ENCODE data around the gene BCL2. TPM values are rescaled to one million over a fixed set of nuclear protein-coding genes. Genes with fewer than 3 reads are reported as not detected.
"Not testable (repeated sequence)": the region's sequence is repeated elsewhere in the genome, so short reads cannot be mapped to it uniquely, and the experiment has no call there.

The BCL2 gene
- total RNA-seq, 1 donor from 2014 or later, result 4.9 TPM

- Histone ChIP-seq H3K9ac (no peak overlapping the region), H3K27ac (no peak overlapping the region), H3K79me2 (ENCODE audit: low read depth) (no peaks in the 10 kb centered on the region), H3F3A (ENCODE audit: low read depth) (no peaks in the 10 kb centered on the region), H2AFZ (replicated peaks) (no peak overlapping the region), H3K4me3 (no peak overlapping the region), H3K27me3 (no peaks in the 10 kb centered on the region), H3K4me1 (no peaks in the 10 kb centered on the region), H3K9me3 (ENCODE audit: low read depth) (no peaks in the 10 kb centered on the region), H4K20me1 (ENCODE audit: low read depth) (no peaks in the 10 kb centered on the region), H3K4me2 (no peak overlapping the region), H3K36me3 (no peaks in the 10 kb centered on the region)
- Mint-ChIP-seq H3K27ac (no peak overlapping the region), H3K4me3 (no peak overlapping the region), H3K27me3 (ENCODE audit: insufficient read depth, low read depth) (no peaks in the 10 kb centered on the region), H3K36me3 (no peaks in the 10 kb centered on the region), H3K9me3 (no peaks in the 10 kb centered on the region), H3K4me1 (peaks cover 2% of the 10 kb centered on the region)
- DNase-seq (ENCODE audit: low spot score), result no peak
- TF ChIP-seq EZH2phosphoT487 (IDR thresholded peaks at IDR 0.05) (no peak), CTCF (IDR thresholded peaks at IDR 0.05) (no peak), EZH2 (IDR thresholded peaks at IDR 0.05) (no peak)
Measured at GRCh38 chr18:63192885-63193349, 126.7 kb downstream of the BCL2 start.

GRCh38 chr18:63192126-63192884 lies 127.3 kb downstream of the BCL2 start:
- Histone ChIP-seq H3K9me3 (ENCODE audit: low read depth) (no peaks in the 10 kb centered on the region), H3K4me1 (no peaks in the 10 kb centered on the region)
- H3K36me3 Mint-ChIP-seq, result no peaks in the 10 kb centered on the region

GRCh38 chr18:63191413-63191812 lies 128.2 kb downstream of the BCL2 start:
- Histone ChIP-seq H3K4me2 (no peak overlapping the region), H4K20me1 (ENCODE audit: low read depth) (no peaks in the 10 kb centered on the region), H3F3A (ENCODE audit: low read depth) (no peaks in the 10 kb centered on the region), H3K9ac (no peak overlapping the region), H3K4me3 (no peak overlapping the region), H2AFZ (replicated peaks) (no peak overlapping the region), H3K4me1 (no peaks in the 10 kb centered on the region), H3K36me3 (no peaks in the 10 kb centered on the region), H3K27ac (no peak overlapping the region), H3K27me3 (no peaks in the 10 kb centered on the region), H3K9me3 (ENCODE audit: low read depth) (no peaks in the 10 kb centered on the region), H3K79me2 (ENCODE audit: low read depth) (no peaks in the 10 kb centered on the region)
- Mint-ChIP-seq H3K4me1 (peaks cover 7% of the 10 kb centered on the region), H3K9me3 (no peaks in the 10 kb centered on the region), H3K27me3 (ENCODE audit: insufficient read depth, low read depth) (peaks cover 2% of the 10 kb centered on the region), H3K4me3 (no peak overlapping the region), H3K27ac (no peak overlapping the region), H3K36me3 (no peaks in the 10 kb centered on the region)
- no peak for DNase-seq (ENCODE audit: low spot score)
- TF ChIP-seq CTCF (IDR thresholded peaks at IDR 0.05), result no peak
- TF ChIP-seq EZH2 (IDR thresholded peaks at IDR 0.05), result no peak
- no peak for TF ChIP-seq EZH2phosphoT487 (IDR thresholded peaks at IDR 0.05)

More at GRCh38 chr18:63192126-63192884, 127.3 kb downstream of the BCL2 start:
- no peak overlapping the region for H3K4me3 Mint-ChIP-seq
- H3K27ac Mint-ChIP-seq, result no peak overlapping the region
- H3K4me3 ChIP-seq, result no peak overlapping the region
- no peaks in the 10 kb centered on the region for H3F3A ChIP-seq (ENCODE audit: low read depth)
- H3K9me3 Mint-ChIP-seq, result no peaks in the 10 kb centered on the region
- DNase-seq (ENCODE audit: low spot score), result no peak
- no peak overlapping the region for H3K9ac ChIP-seq
- H2AFZ ChIP-seq (replicated peaks), result no peak overlapping the region
- no peak overlapping the region for H3K27ac ChIP-seq
- peaks cover 1% of the 10 kb centered on the region for H3K27me3 Mint-ChIP-seq (ENCODE audit: insufficient read depth, low read depth)
- H3K79me2 ChIP-seq (ENCODE audit: low read depth), result no peaks in the 10 kb centered on the region
- H4K20me1 ChIP-seq (ENCODE audit: low read depth), result no peaks in the 10 kb centered on the region
- H3K4me2 ChIP-seq, result no peak overlapping the region
- peaks cover 3% of the 10 kb centered on the region for H3K4me1 Mint-ChIP-seq
- no peaks in the 10 kb centered on the region for H3K36me3 ChIP-seq
- H3K27me3 ChIP-seq, result no peaks in the 10 kb centered on the region
- TF ChIP-seq EZH2phosphoT487 (IDR thresholded peaks at IDR 0.05) (no peak), EZH2 (IDR thresholded peaks at IDR 0.05) (no peak), CTCF (IDR thresholded peaks at IDR 0.05) (no peak)

GRCh38 chr18:63190838-63191237 lies 128.7 kb downstream of the BCL2 start:
- H3K4me1 Mint-ChIP-seq; H3K27ac ChIP-seq; H3K9ac ChIP-seq; H3K4me3 ChIP-seq; H3K9me3 Mint-ChIP-seq; H3K27ac Mint-ChIP-seq; H3K27me3 Mint-ChIP-seq (ENCODE audit: insufficient read depth, low read depth); H3K36me3 ChIP-seq; H3K4me1 ChIP-seq; H3K4me3 Mint-ChIP-seq; H3K27me3 ChIP-seq; H3K9me3 ChIP-seq (ENCODE audit: low read depth); H3F3A ChIP-seq (ENCODE audit: low read depth); H2AFZ ChIP-seq (replicated peaks); H3K36me3 Mint-ChIP-seq; H3K4me2 ChIP-seq; H4K20me1 ChIP-seq (ENCODE audit: low read depth); DNase-seq (ENCODE audit: low spot score); H3K79me2 ChIP-seq (ENCODE audit: low read depth): not testable (repeated sequence)
